IPS-15b (cell line): Measurements from ENCODE around the gene FNDC3B.

Source experiments
- H3K27me3 ChIP-seq: one replicate; pipeline ENCODE4 v1.6.1; 2013; ENCODE audit warnings: low read length; ENCODE audit not compliant: control insufficient read depth, insufficient read depth
- H3K36me3 ChIP-seq: one replicate; pipeline ENCODE4 v1.6.1; 2013; ENCODE audit warnings: low read length; ENCODE audit not compliant: control insufficient read depth, insufficient read depth
- H3K4me1 ChIP-seq: one replicate; pipeline ENCODE4 v1.6.1; 2013; ENCODE audit warnings: mild to moderate bottlenecking, low read length; ENCODE audit not compliant: control insufficient read depth, insufficient read depth
- H3K4me3 ChIP-seq: one replicate; pipeline ENCODE4 v1.5.1; 2013; ENCODE audit warnings: low read depth, low read length
- H3K9ac ChIP-seq: one replicate; pipeline ENCODE4 v1.6.1; 2013; ENCODE audit warnings: low read depth, mild to moderate bottlenecking, low read length
- H3K9me3 ChIP-seq: one replicate; pipeline ENCODE4 v1.6.1; 2013; ENCODE audit warnings: mild to moderate bottlenecking, low read length; ENCODE audit not compliant: control insufficient read depth, insufficient read depth

The FNDC3B gene

DNA sequence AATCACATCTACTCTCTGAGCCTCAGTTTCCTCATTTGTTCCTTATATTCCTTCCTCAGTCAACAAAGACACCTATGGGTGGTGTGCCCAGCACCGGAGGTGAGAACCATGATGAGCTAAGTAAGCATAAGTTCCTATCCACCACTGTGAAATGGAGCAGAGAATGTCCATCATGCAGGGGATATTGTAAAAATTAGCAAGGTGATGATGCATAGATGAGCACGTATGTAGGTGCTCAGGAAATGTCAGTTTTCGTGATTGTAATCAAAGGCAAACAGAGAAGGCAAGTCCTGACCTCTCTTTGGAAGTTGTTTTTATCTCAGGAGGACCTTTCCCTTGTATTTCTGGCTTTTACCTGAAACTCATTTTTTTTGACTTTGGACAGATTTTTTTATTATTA, 243.5 kb downstream of the FNDC3B start:
- Histone ChIP-seq H3K36me3 (no peaks in the 10 kb centered on the region), H3K4me1 (no peaks in the 10 kb centered on the region), H3K9ac (no peak overlapping the region), H3K9me3 (no peaks in the 10 kb centered on the region), H3K27me3 (no peaks in the 10 kb centered on the region), H3K4me3 (no peak overlapping the region)

DNA sequence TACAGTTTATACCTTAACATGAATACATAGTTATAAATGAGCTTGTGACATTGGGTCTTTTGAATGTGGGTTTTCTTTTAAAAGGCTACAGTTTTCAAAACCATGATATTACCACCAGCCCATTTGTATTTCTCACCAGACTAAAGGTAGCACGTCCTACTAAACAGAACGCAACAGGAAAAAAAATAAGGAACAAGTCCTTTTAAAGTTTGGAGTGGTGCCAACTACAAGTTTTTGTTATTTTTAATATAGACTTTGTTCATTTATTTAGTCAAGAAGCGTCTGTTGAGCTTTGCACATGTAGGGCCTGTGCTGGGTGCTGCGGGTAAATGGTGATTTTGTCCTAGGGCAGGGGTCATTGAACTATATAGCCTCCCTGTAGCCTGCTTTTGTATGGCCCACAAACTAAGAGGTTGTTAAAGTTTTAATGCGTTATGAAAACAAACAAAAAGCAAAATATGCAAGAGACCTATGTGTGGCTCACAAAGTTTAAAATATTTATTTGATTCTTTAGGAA, 244.5 kb downstream of the FNDC3B start:
- Histone ChIP-seq H3K27me3 (no peaks in the 10 kb centered on the region), H3K9ac (no peak overlapping the region), H3K4me1 (no peaks in the 10 kb centered on the region), H3K4me3 (no peak overlapping the region), H3K9me3 (no peaks in the 10 kb centered on the region), H3K36me3 (no peaks in the 10 kb centered on the region)

DNA sequence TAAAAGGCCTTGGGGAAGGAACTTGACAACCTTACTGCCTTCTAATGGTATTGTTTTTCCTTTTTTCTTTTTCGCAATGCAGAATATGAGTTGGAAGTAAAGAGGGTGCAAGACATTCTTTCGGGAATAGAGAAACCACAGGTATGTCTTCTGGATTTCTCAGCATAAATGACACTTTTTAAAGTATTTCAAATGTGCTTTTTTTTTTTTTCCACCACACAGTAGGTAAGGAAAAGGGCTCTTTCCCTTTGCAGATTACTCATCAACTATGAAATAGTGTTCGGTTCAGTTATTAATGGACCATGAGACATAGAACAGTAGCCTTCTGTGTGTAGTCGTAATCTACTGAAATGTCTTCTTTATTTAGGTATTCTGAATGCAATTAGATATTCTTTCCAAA, 246.5 kb downstream of the FNDC3B start:
- Histone ChIP-seq H3K9me3 (no peaks in the 10 kb centered on the region), H3K36me3 (no peaks in the 10 kb centered on the region), H3K4me3 (no peak overlapping the region), H3K9ac (no peak overlapping the region), H3K27me3 (no peaks in the 10 kb centered on the region), H3K4me1 (no peaks in the 10 kb centered on the region)

DNA sequence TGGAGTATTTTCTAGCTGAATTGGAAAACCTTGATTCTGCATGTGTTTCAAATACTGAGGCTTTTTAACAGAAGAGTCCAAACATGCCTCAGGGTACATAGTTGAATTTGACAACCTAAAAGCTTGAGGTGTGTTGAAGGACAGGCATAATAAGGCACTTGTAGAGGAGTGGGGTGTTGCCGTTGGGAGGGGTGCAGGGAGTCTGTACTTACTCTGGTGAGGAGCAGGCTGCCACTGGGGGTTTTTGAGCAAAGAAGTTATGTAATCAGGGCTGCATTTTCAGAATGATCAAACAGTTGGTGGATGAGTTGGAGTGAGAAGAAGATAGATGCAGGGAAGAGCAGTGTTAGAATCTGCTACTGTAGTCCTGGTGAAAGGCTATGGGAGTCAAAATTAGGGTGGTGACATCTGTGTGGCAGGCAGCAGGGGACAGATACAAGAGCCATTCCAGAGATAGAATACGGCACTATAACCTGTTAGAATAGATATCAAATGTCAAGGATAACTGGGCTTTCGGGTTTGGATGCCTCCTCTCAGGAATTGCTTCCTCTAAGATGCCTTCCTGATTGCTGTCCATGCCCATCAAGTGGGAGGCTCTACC, 247.3 kb downstream of the FNDC3B start:
- no peak overlapping the region for H3K4me3 ChIP-seq
- H3K36me3 ChIP-seq: no peaks in the 10 kb centered on the region
- no peaks in the 10 kb centered on the region for H3K9me3 ChIP-seq
- H3K9ac ChIP-seq: no peak overlapping the region
- no peaks in the 10 kb centered on the region for H3K4me1 ChIP-seq
- no peaks in the 10 kb centered on the region for H3K27me3 ChIP-seq

DNA sequence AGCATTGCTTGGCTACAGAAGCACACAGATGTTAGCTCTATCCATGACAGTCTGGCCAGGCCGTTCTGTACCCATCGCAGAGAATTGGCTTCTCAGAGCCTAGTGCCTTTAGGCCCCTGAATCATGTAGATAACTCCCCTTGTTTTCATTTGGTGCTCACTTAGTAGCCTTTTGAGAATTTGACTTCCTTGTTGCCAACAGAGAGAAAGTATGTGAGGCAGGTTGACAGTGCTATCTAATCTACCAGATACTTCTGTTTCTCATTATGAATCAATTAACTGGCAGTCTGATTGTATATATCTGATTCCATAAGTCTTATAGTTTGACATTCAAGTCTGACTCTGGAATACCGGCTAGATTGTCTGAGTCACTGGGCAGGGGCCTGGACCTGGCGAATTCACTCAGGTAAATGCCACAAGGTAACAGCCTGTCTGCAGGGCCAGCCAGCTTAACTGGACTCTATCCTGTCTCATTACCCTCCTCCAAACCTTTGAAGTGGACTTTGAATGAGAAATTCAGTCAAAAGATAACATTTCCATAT, 248.6 kb downstream of the FNDC3B start:
- H3K9ac ChIP-seq: no peak overlapping the region
- H3K9me3 ChIP-seq: no peaks in the 10 kb centered on the region
- H3K36me3 ChIP-seq: no peaks in the 10 kb centered on the region
- H3K27me3 ChIP-seq: no peaks in the 10 kb centered on the region
- no peak overlapping the region for H3K4me3 ChIP-seq
- H3K4me1 ChIP-seq: no peaks in the 10 kb centered on the region

DNA sequence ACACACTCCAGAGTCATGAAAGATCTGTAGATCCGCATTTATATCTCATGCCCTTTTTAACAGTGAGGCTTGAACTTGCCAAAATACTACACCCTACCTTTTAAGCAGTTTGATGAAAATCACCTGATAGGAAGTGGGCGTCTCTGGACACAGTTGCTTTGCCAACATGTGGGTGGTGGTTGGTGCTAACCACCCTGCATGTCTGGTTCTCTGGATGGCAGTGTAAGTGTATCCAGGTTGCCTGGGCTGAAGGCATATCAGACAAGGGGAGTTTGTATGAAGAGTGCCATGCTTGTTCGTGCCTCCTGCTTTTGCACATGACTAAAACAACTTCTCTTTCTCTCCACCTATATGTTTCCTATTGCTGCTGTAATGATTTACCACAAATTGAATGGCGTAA, 249.3 kb downstream of the FNDC3B start:
- H3K9me3 ChIP-seq: no peaks in the 10 kb centered on the region
- H3K9ac ChIP-seq: no peak overlapping the region
- no peak overlapping the region for H3K4me3 ChIP-seq
- no peaks in the 10 kb centered on the region for H3K27me3 ChIP-seq
- no peaks in the 10 kb centered on the region for H3K4me1 ChIP-seq
- no peaks in the 10 kb centered on the region for H3K36me3 ChIP-seq

DNA sequence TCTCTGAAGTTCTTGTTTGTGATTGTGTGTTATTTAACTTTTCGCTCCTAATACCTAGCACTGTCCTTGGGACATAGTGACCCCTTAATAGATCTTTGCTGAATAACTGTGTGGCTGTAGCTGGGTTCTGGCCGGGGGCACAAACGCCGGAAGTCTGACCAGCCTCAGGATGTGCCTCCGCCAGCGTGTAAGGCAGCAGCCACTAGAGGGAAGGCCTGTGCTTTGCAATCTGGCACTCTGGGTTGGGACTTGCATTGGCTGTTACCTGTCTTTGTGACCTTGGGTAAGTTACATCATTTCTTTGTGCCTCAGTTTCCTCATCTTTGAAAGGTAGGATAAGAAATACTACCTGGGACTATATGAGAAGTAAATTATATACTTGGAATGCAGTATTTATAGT, 250.2 kb downstream of the FNDC3B start:
- Histone ChIP-seq H3K27me3 (no peaks in the 10 kb centered on the region), H3K36me3 (no peaks in the 10 kb centered on the region), H3K4me3 (no peak overlapping the region), H3K9me3 (no peaks in the 10 kb centered on the region), H3K4me1 (no peaks in the 10 kb centered on the region), H3K9ac (no peak overlapping the region)

DNA sequence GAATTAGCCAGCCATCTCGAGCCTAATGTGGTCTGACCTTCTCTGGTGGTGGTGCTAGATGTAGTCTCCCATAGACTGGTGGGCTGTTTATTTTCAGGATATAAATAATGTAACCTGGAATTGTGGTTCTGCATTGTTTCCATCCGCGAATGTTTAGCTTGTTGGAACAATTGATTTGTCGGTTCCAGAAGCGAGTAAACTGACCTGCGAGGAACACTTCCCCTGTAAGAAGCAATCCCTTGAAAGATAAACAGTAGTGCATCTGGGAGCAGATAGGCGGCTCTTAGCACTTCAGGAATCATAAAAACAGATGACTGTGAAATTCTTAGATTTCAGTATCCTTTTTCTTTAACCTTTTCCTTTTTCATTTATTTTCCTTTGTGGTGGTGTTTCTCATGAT, 251.1 kb downstream of the FNDC3B start:
- no peaks in the 10 kb centered on the region for H3K9me3 ChIP-seq
- no peak overlapping the region for H3K9ac ChIP-seq
- H3K4me1 ChIP-seq: no peaks in the 10 kb centered on the region
- no peaks in the 10 kb centered on the region for H3K36me3 ChIP-seq
- H3K27me3 ChIP-seq: no peaks in the 10 kb centered on the region
- H3K4me3 ChIP-seq: no peak overlapping the region

DNA sequence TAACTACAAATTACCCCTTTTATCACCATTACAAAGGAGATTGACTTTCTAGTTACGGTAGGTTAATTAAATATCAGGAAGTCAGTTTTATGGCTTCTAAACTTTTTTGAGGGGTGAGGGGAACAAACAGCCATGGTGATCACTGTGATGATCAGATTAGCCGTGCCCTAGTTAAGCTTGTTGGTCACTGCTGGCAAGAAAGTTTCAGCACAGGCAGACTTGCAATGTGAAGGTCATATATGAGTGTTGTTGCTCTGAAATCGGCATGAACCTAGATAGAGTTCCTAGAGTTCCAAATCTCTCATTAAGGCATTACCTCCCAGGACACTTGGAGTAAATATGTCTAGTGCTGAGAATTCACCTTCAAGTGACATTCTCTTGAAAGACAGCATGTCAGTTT, 252.3 kb downstream of the FNDC3B start:
- no peaks in the 10 kb centered on the region for H3K9me3 ChIP-seq
- no peaks in the 10 kb centered on the region for H3K27me3 ChIP-seq
- no peak overlapping the region for H3K4me3 ChIP-seq
- H3K9ac ChIP-seq: no peak overlapping the region
- peaks cover 5% of the 10 kb centered on the region for H3K36me3 ChIP-seq
- H3K4me1 ChIP-seq: no peaks in the 10 kb centered on the region

DNA sequence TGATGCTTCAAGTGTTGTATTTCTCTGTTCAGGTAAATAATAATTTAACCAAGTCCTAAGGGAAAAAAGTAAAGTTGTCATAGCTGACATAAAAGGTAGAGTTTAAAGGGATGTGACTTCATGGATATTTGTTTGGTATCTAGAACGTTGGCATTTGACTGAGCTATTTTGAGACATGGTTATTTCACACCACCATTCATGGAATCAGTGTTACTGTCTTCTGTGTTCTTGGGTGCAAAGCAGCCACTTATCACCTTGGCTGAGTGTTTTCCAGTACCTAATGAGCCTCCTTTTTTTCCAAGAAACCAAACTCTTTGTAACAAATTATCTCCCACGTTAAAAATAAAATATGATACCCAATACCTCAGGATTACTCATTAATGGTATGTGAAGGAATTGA, 253.0 kb downstream of the FNDC3B start:
- Histone ChIP-seq H3K9ac (no peak overlapping the region), H3K4me1 (no peaks in the 10 kb centered on the region), H3K27me3 (no peaks in the 10 kb centered on the region), H3K4me3 (no peak overlapping the region), H3K9me3 (no peaks in the 10 kb centered on the region), H3K36me3 (peaks cover 5% of the 10 kb centered on the region)

DNA sequence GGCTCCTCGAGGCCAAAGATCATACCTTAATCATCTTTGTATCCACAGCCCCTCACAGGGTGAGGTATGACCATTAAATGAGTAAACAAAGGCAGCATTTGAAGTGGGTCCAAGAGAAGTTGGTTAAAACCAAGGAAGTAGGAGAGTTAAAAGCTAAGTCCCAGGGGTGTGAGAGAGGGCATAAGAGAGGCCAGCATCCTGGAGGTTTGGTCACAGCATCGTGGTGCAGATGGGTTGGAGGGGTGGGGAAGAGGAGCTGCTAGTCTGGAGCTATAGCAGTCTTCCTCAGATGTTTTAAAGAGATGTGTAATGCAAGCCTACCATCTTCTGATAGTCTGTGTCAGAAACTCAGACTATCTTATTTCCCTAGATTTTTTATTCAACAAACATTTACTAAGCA, 253.7 kb downstream of the FNDC3B start:
- Histone ChIP-seq H3K27me3 (no peaks in the 10 kb centered on the region), H3K4me1 (no peaks in the 10 kb centered on the region), H3K4me3 (no peak overlapping the region), H3K9ac (no peak overlapping the region), H3K9me3 (no peaks in the 10 kb centered on the region), H3K36me3 (peaks cover 5% of the 10 kb centered on the region)

DNA sequence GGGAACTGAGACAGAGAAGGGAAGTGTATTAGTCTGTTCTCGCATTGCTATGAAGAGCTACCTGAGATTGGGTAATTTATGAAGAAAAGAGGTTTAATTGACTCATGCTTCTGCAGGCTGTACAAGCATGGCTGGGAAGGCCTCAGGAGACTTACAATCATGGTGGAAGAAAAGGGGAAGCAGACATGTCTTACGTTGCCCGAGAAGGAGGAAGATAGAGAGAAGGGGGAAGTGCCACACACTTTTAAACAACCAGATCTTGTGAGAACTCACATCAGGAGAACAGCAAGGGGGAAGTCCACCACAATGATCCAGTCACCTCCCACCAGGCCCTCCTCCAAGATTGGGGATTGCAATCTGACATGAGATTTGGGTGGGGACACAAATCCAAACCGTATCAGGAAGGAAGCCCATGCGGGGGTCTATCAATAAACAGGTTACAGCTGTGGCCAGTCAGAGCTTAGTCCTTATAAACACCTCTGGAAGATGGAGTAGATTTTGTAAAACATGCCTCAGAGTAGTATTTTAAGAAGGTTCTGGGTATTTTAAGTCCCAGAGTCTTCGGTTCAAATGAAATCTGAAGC, 254.9 kb downstream of the FNDC3B start:
- Histone ChIP-seq H3K9me3 (no peaks in the 10 kb centered on the region), H3K36me3 (peaks cover 5% of the 10 kb centered on the region), H3K9ac (no peak overlapping the region), H3K4me3 (no peak overlapping the region), H3K27me3 (no peaks in the 10 kb centered on the region), H3K4me1 (no peaks in the 10 kb centered on the region)
